ENCODE measurements around the gene SIX2. TPM values are rescaled to one million over a fixed set of nuclear protein-coding genes. Genes with fewer than 3 reads are reported as not detected.
A peak's percentile ranks its signal among the peaks of the same experiment; 100 is the strongest.

The SIX2 gene
- total RNA-seq, 1 experiment from 2014 or later: 1.4 TPM

DNA sequence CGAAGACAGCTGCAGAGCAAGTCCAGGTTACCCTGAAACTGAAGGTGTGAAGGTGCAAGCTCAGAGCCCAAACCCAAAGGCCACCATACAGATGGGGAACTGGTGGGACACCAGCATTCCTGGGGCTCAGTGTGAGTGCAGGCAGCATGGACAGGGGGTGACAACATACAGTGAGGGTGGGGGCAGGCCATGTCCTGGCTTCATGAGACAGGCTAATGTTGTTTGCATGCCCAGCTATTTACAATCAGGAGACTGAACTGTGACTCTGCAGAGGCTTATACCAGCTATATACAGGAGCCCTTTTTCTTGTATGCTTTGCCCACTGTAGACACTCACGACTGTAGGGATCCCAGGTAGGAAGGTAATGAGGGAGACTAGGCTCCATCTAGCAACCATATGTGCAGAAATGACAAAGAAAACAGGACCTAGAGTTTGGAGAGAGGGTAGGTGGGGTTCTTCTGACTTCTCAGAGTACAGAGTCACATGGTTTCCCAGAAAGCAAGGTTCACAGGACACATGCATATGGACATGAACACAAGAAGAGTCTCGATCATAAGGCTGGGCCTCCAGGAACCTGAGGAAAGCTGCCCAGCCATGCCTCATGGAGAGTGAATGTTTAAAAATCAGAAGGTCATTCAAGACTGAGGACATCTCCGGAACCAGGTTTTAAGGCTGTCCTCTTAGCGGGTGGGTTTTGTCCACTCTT lies 41.4 kb downstream of the SIX2 start:
- DNase-seq (ENCODE audit: low read depth): no peak

DNA sequence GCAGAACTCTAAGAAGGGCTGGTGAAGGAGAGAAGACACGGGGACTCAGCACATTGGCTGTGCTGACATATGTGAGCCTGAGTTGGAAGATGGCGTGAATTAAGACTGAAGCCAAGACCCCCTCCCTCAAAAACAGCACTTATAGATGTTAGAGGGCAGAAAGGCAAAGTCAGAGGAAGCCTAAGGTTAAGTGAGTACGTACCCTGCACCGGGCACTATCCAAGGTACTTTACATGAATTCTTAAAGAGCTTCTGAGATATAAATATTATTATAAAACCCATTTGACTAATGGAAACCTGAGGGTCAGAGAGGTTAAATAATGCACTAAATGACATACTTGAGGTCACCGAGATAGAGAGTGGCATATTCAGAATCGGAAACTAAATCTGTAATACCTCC lies 42.2 kb downstream of the SIX2 start:
- DNase-seq (ENCODE audit: low read depth): no peak

DNA sequence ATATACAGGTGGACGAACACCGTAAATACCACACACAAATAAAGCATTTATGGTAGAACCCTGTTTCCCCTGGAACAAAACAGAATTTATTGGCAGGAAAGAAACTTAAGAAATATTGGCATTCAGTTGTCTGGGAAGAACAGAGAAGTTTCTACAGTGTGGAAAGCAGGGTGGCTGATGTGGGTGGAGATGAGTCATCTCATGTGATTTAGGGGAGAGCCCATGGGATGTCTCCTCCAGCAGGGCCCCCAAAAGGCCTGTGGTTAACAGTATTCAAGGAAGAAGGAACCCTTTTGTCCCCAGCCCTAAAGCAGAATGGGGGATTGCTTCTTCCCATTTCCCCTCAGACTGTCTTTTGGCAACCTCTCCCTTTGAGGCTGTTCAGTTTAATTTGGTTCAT lies 43.6 kb downstream of the SIX2 start:
- DNase-seq (ENCODE audit: low read depth): peak; percentile 47

DNA sequence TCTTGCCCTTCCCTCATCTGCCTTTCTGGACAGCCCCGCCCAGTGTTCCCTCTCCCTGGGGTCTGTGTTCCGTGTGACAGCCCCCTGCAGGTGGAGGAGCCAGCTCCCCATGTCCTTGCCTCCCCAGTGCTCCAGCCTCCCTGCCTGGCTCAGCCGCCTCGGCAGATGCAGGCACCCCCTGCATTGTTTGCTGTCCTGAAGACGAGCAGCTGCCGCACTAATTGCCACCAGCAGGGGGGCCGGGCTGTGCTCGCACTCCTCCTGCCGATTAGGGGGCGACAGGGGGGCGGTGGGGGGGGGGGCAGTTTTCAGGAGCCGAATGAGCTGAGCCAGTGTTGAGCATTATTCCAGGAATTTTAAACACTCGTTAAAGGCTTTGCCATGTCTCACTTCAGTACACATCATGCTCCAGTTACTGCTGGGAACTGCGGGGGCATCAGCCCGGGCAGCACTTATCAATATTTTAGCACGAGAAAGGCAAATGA lies 44.5 kb downstream of the SIX2 start:
- DNase-seq (ENCODE audit: low read depth): no peak

DNA sequence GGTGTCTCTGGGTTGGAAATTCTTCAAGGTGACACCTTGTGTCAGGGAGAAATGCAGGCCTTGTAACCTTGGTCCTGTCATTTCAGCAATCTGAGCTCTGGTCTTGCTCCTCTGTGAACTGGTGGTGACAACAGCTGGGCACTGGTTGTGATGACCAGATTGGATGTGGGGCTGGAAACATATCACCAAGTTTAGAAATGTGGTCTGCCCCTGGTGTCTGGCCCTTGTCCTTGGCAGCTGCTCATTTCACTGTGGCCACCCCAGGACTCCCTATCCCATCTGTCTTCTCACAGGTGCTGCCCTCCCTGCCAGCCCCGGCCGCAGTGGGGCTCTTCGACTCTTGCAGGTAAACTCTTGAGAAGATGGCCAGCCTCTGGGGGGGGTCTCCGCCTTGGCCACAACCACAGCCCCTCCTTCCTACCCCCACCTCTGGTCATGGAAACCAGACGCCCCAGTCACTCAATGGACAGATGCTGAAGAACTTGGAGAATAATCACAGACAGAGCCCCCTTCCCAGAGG lies 47.0 kb downstream of the SIX2 start:
- no peak for DNase-seq (ENCODE audit: low read depth)

GRCh38 chr2:44960871-44961270 lies 48.4 kb downstream of the SIX2 start:
- no peak for DNase-seq (ENCODE audit: low read depth)

- DNase-seq (ENCODE audit: low read depth): peak; percentile 48
Observed at GRCh38 chr2:44959855-44960254, 49.4 kb downstream of the SIX2 start.

DNA sequence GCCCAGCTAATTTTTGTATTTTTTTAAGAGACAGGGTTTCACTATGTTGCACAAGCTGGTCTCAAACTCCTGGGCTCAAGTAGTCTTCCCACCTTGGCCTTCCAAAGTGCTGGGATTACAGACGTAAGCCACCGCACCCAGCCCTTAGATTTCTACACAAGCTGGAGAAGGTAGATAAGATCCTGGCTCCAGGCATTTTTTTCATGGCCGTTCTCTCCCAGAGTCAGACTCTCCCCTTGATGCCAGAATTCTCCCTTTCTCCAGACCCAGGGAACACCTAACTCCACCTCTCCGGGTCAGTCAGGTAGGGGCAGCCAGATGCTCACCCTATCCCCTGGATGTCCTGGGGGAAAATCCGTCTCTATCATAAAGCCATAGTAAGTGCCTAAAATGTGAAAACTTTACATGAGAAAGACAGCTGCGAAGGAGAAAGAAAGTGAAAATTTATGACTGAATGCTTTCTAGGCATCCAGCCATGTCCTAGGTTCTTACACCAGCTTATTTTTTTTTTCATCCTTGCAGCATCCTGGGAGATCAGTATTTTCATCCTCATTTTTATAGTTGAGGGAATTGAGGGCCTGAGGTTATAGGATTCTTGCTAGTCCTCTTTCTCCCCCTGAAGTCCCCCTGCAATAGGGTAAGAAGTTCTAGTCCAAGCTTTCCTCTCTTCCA lies 51.5 kb downstream of the SIX2 start:
- DNase-seq (ENCODE audit: low read depth): no peak

DNA sequence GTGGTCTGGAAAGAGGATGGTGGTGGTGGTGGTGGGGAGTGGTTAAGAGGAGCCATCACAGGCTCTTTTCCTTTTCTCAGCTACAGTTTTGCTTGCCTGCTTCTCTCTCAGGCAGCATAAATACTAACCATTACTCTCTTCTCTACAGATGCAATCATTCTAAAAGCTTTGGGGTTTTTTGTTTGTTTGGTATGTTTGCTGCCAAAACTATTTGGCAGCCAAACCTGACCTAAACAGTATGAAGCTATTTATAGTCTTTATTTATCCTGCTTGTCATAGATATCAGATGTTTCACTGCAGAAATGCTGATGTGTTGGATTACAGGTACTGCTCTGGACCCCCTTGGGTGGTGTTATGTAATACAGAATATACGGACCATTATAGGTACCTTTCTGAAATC lies 52.4 kb downstream of the SIX2 start:
- DNase-seq (ENCODE audit: low read depth): no peak

DNA sequence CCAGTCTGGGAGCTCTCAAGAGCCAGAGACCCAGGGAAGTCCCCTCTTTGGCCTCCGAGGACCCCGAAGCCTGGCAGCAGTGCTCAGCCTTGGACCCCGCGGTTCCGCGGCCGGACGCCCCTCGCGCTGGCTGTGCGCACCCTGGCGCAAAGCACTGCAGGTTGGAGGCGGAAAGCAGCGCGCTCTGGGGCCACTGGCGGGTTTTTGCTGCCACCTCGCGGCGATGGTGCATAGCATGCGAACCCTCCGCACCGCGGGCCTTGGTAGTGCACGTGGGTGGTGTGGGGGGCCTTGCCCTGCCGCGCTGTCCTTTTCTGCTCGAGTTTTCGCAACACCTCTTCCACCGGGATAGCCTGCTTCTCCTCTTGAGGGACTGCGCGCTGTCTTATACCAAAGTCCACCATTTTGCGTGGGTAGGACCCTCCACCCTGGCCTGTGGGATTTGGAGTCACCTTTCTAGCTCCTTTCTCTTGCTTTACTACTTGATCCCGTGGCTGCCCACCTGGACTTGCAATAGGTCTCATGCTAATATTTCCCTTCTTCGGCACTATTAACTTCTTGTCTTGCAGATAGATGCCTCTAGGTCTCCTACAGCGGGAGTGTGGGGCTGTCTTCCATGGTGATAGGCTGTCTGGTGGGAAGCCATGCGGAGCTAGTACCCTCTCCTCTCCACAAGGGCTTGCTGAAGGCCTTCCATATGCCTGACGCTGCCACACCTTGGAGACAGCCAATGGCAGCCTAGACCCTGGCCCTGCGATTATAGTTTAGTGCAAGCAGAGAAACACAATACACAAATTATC lies 53.5 kb downstream of the SIX2 start:
- DNase-seq (ENCODE audit: low read depth): peak; percentile 55

Other genes starting within 250 kb of the SIX2 start
- not detected in 2 replicates for gene SIX3, start 67.8 kb downstream of the SIX2 start, total RNA-seq (2014; rRNA removed; shearing (Covaris generic))